Measurements from ENCODE around the gene ZNF511. TPM values are rescaled to one million over a fixed set of nuclear protein-coding genes. Genes with fewer than 3 reads are reported as not detected.

The ZNF511 gene
- total and polyA plus RNA-seq, 3 experiments from 2014 or later = 82.2 to 90.8 (median 83.2) TPM

- Mint-ChIP-seq H3K36me3 (peaks cover 6 to 89% (median 31%) of the 10 kb centered on the region in 3 donors), H3K4me3 (no peak overlapping the region), H3K9me3 (no peaks in the 10 kb centered on the region), H3K4me1 (peaks cover 0 to 4% (median 0%) of the 10 kb centered on the region in 3 donors), H3K27me3 (no peaks in the 10 kb centered on the region), H3K27ac (peak overlapping the region in 1 of 8 donors; percentile 32)
- DNase-seq = no peak
- Histone ChIP-seq H3K27ac (ENCODE audit: low read depth, low read length) (no peak overlapping the region), H3K9me3 (ENCODE audit: low read length) (no peaks in the 10 kb centered on the region), H3K27me3 (ENCODE audit: insufficient read depth, low read length, poor library complexity, severe bottlenecking) (no peaks in the 10 kb centered on the region), H3K4me1 (ENCODE audit: insufficient read depth, low read length) (no peaks in the 10 kb centered on the region), H3K4me3 (ENCODE audit: low read length) (no peak overlapping the region), H3K36me3 (ENCODE audit: insufficient read depth, low read length) (peaks cover 11% of the 10 kb centered on the region)
- POLR2A ChIA-PET = no interaction called here
- CTCF ChIA-PET = no interaction called here
These were observed 22.3 kb upstream of the ZNF511 start for GRCh38 chr10:133286366-133286765.

- Histone ChIP-seq H3K4me3 (ENCODE audit: low read length) (no peak overlapping the region), H3K27me3 (ENCODE audit: insufficient read depth, low read length, poor library complexity, severe bottlenecking) (no peaks in the 10 kb centered on the region), H3K9me3 (ENCODE audit: low read length) (no peaks in the 10 kb centered on the region), H3K4me1 (ENCODE audit: insufficient read depth, low read length) (no peaks in the 10 kb centered on the region), H3K27ac (ENCODE audit: low read depth, low read length) (no peak overlapping the region), H3K36me3 (ENCODE audit: insufficient read depth, low read length) (peaks cover 18% of the 10 kb centered on the region)
- no peak for DNase-seq
- ChIA-PET POLR2A (no interaction called here), CTCF (no interaction called here)
- H3K27ac Mint-ChIP-seq = no peak overlapping the region
- peaks cover 6 to 78% (median 30%) of the 10 kb centered on the region in 3 donors for H3K36me3 Mint-ChIP-seq
- peaks cover 0 to 3% (median 0%) of the 10 kb centered on the region in 3 donors for H3K4me1 Mint-ChIP-seq
- H3K27me3 Mint-ChIP-seq = no peaks in the 10 kb centered on the region
- H3K4me3 Mint-ChIP-seq = no peak overlapping the region
- H3K9me3 Mint-ChIP-seq = no peaks in the 10 kb centered on the region
These were observed 20.7 kb upstream of the ZNF511 start for GRCh38 chr10:133287832-133288500.

DNA sequence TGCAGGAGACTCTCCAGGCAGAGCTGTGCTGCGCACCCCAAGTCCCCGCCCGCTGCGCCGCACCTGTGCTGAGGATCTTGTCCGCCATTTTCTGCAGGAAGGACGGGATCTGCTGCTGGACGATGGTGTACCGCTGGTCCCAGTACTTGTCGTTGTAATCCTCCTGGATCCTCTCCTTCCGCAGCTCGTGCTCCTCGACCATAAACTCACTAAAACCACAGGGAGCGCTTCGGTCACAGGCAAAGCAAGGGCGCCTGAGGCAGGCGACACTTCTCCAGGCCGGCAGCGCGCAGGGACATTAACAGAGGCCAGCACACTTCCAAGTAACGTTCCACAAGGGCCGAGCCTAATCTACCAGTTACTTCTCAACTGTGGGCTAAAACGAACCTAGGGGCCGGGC lies 19.0 kb upstream of the ZNF511 start:
- ChIA-PET CTCF (no interaction called here), POLR2A (interaction anchor here (0.7 kb wide), 1 partner anchor 10 kb away, joined by 4 read pairs; no protein-coding TSS in a partner anchor)
- no peak for DNase-seq

DNA sequence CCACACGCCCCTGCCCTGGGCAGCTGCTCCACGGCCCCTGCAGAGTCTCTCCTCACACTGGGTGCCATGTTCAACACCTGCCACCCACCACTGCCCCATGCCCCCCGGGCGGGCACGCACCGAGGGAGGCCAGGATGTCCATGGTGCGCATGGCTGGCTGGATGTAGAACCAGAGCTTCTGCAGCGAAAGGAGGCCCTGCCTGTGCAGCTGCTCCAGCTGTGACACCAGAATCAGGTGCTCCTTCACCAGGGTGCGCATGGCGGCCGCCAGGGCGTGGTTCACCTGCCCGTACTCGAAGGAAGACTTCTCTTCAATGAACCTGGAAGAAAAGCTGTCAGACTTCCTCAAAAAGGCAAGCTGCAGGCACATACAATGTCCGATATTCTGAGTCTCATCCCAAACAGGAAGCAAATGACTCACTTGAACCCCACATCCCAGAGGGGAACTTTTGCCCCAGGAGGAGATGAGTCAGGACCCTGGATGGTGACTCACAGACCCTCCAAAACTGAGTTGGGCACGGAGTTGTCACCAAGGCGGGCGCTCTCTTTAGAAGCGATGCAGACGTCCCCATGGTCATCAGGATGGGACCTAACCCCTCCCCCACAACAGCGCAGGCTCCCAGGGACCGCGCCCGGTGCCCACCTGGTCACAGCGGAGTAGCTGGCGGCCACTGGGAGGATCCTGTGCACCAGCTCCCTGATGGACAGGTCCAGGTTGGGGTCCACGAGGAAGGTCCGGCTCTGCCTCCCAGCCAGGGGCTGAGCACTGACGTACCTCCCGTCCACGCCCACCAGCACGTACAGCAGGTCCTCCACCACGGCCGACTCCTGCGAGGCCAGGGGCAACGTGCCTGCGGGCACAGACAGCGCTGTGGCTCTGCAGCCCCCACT lies 15.6 kb upstream of the ZNF511 start:
- Histone ChIP-seq H3K36me3 (ENCODE audit: insufficient read depth, low read length) (peaks cover 35% of the 10 kb centered on the region), H3K4me1 (ENCODE audit: insufficient read depth, low read length) (no peaks in the 10 kb centered on the region), H3K4me3 (ENCODE audit: low read length) (no peak overlapping the region), H3K9me3 (ENCODE audit: low read length) (no peaks in the 10 kb centered on the region), H3K27me3 (ENCODE audit: insufficient read depth, low read length, poor library complexity, severe bottlenecking) (no peaks in the 10 kb centered on the region), H3K27ac (ENCODE audit: low read depth, low read length) (no peak overlapping the region)
- ChIA-PET CTCF (interaction anchor here (1.0 to 1.3 kb wide), 2 partner anchors 14 to 36 kb away, joined by 3 to 4 read pairs; no protein-coding TSS in a partner anchor), POLR2A (no interaction called here)
- no peaks in the 10 kb centered on the region for H3K27me3 Mint-ChIP-seq
- no peak for DNase-seq
- no peaks in the 10 kb centered on the region for H3K9me3 Mint-ChIP-seq
- no peaks in the 10 kb centered on the region for H3K4me1 Mint-ChIP-seq
- peaks cover 3 to 76% (median 17%) of the 10 kb centered on the region in 3 donors for H3K36me3 Mint-ChIP-seq
- H3K4me3 Mint-ChIP-seq = no peak overlapping the region
- H3K27ac Mint-ChIP-seq = no peak overlapping the region

More for the DNA sequence above, 19.0 kb upstream of the ZNF511 start:
- no peaks in the 10 kb centered on the region for H3K27me3 Mint-ChIP-seq
- Histone ChIP-seq H3K27ac (ENCODE audit: low read depth, low read length) (no peak overlapping the region), H3K9me3 (ENCODE audit: low read length) (no peaks in the 10 kb centered on the region), H3K27me3 (ENCODE audit: insufficient read depth, low read length, poor library complexity, severe bottlenecking) (no peaks in the 10 kb centered on the region), H3K4me3 (ENCODE audit: low read length) (no peak overlapping the region), H3K4me1 (ENCODE audit: insufficient read depth, low read length) (no peaks in the 10 kb centered on the region), H3K36me3 (ENCODE audit: insufficient read depth, low read length) (peaks cover 29% of the 10 kb centered on the region)
- no peak overlapping the region for H3K4me3 Mint-ChIP-seq
- peaks cover 4 to 75% (median 27%) of the 10 kb centered on the region in 3 donors for H3K36me3 Mint-ChIP-seq
- no peak overlapping the region for H3K27ac Mint-ChIP-seq
- no peaks in the 10 kb centered on the region for H3K9me3 Mint-ChIP-seq
- H3K4me1 Mint-ChIP-seq = peaks cover 0 to 3% (median 0%) of the 10 kb centered on the region in 3 donors

DNA sequence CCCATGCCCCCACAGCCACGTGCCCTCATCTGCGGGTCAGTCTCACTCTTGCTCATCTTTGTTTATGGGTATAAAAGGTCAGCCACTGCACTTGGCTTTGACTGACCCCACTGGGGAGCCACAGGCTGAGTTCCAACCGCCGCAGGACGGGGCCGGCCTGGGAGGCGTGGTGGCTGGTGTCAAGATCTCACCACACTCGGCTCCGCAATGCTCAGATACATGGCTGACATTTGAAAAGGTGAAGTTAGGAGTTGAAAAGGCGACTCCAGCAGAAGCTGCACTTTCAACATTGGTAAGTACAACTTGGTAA lies 14.9 kb upstream of the ZNF511 start:
- Mint-ChIP-seq H3K36me3 (peaks cover 2 to 77% (median 18%) of the 10 kb centered on the region in 3 donors), H3K27me3 (no peaks in the 10 kb centered on the region), H3K27ac (no peak overlapping the region), H3K4me3 (no peak overlapping the region), H3K4me1 (no peaks in the 10 kb centered on the region), H3K9me3 (no peaks in the 10 kb centered on the region)
- Histone ChIP-seq H3K36me3 (ENCODE audit: insufficient read depth, low read length) (peaks cover 38% of the 10 kb centered on the region), H3K4me1 (ENCODE audit: insufficient read depth, low read length) (no peaks in the 10 kb centered on the region), H3K9me3 (ENCODE audit: low read length) (no peaks in the 10 kb centered on the region), H3K27me3 (ENCODE audit: insufficient read depth, low read length, poor library complexity, severe bottlenecking) (no peaks in the 10 kb centered on the region), H3K4me3 (ENCODE audit: low read length) (no peak overlapping the region), H3K27ac (ENCODE audit: low read depth, low read length) (no peak overlapping the region)
- POLR2A ChIA-PET = no interaction called here
- CTCF ChIA-PET = interaction anchor here (1.0 kb wide), 1 partner anchor 36 kb away, joined by 3 read pairs; no protein-coding TSS in a partner anchor
- no peak for DNase-seq

- H3K27ac ChIP-seq (ENCODE audit: low read depth, low read length) = no peak overlapping the region
- CTCF ChIA-PET = no interaction called here
- H3K9me3 Mint-ChIP-seq = no peaks in the 10 kb centered on the region
- H3K4me1 Mint-ChIP-seq = no peaks in the 10 kb centered on the region
- H3K27ac Mint-ChIP-seq = no peak overlapping the region
- peaks cover 0 to 77% (median 14%) of the 10 kb centered on the region in 3 donors for H3K36me3 Mint-ChIP-seq
- H3K4me3 ChIP-seq (ENCODE audit: low read length) = no peak overlapping the region
- no peaks in the 10 kb centered on the region for H3K27me3 ChIP-seq (ENCODE audit: insufficient read depth, low read length, poor library complexity, severe bottlenecking)
- no peak overlapping the region for H3K4me3 Mint-ChIP-seq
- H3K4me1 ChIP-seq (ENCODE audit: insufficient read depth, low read length) = no peaks in the 10 kb centered on the region
- H3K9me3 ChIP-seq (ENCODE audit: low read length) = no peaks in the 10 kb centered on the region
- POLR2A ChIA-PET = no interaction called here
- DNase-seq = no peak
- peaks cover 40% of the 10 kb centered on the region for H3K36me3 ChIP-seq (ENCODE audit: insufficient read depth, low read length)
- no peaks in the 10 kb centered on the region for H3K27me3 Mint-ChIP-seq
These were observed 14.5 kb upstream of the ZNF511 start for GRCh38 chr10:133294189-133294588.

DNA sequence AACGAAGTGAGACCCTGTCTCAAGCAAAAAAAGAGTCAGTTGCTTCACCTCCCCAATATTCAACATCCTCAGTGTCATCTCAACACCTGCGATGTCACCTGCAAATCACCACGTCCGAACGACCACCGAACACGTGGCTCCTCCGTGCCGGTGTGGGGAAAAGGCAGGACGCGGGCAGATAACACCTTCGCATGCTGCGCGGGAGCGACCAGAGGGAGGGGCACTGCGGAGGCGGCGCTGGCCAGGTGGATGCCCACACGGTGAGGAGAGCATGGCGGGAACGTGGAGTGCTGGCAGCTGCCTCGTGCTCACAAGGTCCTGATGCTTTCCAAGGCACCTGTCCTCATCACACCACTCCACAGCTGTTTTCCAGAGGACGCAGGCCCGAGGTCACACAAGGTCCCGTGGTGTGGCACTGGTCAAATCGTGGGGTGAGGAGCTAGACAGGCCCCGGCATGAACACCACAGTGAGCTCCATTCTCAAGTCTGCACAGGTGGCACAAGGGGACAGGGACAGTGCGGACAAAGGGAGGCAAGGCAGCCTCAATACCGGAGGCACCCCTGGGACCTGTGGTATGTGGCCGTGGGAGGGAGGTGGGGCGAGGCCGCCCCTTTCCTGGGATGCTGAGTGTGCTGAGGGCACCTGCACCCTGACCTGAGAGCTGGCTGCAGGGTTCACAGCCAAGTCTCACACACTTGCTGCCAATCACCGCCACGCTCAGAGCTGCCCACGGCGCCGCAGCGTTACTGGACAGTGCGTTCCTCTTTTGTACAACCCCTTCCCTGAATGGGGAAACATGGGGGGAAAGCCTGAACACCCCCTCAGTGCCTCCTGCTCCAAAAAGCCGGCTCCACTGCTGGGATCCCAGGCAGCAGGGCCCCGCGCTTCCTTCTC lies 13.0 kb upstream of the ZNF511 start:
- Mint-ChIP-seq H3K4me3 (no peak overlapping the region), H3K27ac (no peak overlapping the region), H3K9me3 (no peaks in the 10 kb centered on the region), H3K36me3 (peaks cover 5 to 80% (median 16%) of the 10 kb centered on the region in 3 donors), H3K27me3 (no peaks in the 10 kb centered on the region), H3K4me1 (peaks cover 0 to 1% (median 0%) of the 10 kb centered on the region in 3 donors)
- no peaks in the 10 kb centered on the region for H3K27me3 ChIP-seq (ENCODE audit: insufficient read depth, low read length, poor library complexity, severe bottlenecking)
- no peak for DNase-seq
- ChIA-PET CTCF (interaction anchor here (1.0 kb wide), 1 partner anchor 20 kb away, joined by 3 read pairs; no protein-coding TSS in a partner anchor), POLR2A (no interaction called here)
- H3K36me3 ChIP-seq (ENCODE audit: insufficient read depth, low read length) = peaks cover 53% of the 10 kb centered on the region
- H3K27ac ChIP-seq (ENCODE audit: low read depth, low read length) = no peak overlapping the region
- H3K4me3 ChIP-seq (ENCODE audit: low read length) = no peak overlapping the region
- H3K4me1 ChIP-seq (ENCODE audit: insufficient read depth, low read length) = no peaks in the 10 kb centered on the region
- no peaks in the 10 kb centered on the region for H3K9me3 ChIP-seq (ENCODE audit: low read length)

Measured in CD8-positive, alpha-beta memory T cell (primary cell).